C4-2B (cell line): ENCODE results near the gene NGDN.

ENCODE experiments used
- H3K27ac ChIP-seq: fragments of 450-650 bp; 2 replicates; pipeline ENCODE4 v1.5.1; 2017
- ZFX ChIP-seq: fragments of 450-650 bp; IDR thresholded peaks from 2 replicates; pipeline ENCODE4 v1.6.1; 2017
- TF ChIP-seq, protein P1 (sequence below): fragments of 450-650 bp; conservative IDR thresholded peaks from 2 replicates; pipeline ENCODE4 v1.5.1; 2017; ENCODE audit warnings: mild to moderate bottlenecking

NGDN gene

DNA sequence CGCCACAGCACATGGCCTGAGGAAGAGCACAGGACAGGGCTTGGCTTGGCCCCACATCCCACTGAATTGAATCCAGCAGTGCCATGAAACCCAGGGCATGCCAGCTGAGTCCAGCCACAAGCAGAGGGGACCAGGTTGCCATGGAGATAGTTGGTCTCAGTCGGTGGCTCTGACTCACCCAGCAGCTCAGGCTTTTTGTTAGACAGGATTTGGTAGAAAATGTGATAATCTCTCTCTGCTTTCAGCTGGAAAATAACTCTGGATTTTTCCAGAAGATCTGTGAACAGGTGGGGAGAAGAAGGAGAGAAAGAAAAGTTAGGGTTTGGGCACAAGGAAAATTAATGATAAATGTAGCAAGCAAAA is 38.8 kb upstream of the NGDN start:
- TF ChIP-seq, protein P1, sequence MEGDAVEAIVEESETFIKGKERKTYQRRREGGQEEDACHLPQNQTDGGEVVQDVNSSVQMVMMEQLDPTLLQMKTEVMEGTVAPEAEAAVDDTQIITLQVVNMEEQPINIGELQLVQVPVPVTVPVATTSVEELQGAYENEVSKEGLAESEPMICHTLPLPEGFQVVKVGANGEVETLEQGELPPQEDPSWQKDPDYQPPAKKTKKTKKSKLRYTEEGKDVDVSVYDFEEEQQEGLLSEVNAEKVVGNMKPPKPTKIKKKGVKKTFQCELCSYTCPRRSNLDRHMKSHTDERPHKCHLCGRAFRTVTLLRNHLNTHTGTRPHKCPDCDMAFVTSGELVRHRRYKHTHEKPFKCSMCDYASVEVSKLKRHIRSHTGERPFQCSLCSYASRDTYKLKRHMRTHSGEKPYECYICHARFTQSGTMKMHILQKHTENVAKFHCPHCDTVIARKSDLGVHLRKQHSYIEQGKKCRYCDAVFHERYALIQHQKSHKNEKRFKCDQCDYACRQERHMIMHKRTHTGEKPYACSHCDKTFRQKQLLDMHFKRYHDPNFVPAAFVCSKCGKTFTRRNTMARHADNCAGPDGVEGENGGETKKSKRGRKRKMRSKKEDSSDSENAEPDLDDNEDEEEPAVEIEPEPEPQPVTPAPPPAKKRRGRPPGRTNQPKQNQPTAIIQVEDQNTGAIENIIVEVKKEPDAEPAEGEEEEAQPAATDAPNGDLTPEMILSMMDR, result no peak
- TF ChIP-seq ZFX, result no peak
- no peak overlapping the region for H3K27ac ChIP-seq

DNA sequence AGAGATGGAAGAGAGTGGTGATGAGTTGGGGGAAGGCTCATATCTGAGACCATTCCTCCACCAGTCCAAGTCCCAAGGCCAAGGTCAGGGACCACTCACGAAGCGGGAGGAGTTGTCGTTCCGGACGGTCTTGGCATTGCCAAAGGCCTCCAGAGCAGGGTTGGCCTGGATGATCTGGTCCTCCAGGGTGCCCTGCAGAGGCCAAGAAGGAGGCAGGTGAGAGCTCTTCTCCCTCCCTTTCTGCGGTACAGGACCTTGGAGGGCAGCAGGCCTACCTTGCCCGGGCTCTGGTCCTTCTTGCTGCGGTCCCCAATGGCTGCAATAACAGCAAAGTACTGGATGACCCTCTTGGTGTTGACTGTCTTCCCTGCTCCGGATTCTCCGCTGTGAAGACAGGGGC is 38.0 kb upstream of the NGDN start:
- TF ChIP-seq, protein P1, result no peak
- no peak for TF ChIP-seq ZFX
- H3K27ac ChIP-seq, result no peak overlapping the region

DNA sequence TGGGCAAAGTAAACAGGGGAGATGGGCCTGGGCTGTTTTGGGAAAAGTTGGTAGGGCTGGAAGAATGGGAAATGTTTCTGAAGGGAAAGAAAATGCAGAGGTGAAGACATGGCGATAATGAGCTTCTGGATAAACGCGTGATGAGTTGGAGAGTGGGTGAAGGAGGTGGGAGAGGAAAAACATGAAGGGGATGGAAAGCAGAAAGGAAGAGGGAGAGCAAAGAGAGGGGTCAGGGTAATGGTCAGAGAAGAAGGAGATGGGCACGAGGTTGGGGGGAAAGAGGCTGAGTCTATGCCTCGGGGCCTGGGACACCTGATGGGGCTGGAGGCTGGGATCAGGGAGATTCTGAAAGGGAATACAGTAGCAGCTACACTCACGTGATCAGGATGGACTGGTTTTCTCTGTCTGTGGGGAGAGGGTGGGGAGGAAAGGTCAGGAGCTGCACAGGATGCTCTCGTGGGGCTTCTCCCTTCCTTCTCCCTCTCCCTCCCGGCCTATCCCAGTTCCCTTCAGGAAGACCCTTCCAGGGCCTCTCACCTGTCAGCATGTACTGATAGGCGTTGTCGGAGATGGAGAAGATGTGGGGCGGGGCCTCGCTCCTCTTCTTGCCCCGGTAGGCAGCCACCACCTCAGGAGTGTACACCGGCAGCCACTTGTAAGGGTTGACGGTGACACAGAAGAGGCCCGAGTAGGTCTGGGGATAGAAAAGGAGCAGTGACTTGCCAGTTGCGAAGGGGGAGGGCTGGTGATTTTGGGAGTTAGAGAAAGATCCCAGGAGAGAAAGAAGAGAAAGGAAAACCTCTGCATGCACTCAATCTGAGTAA is 37.2 kb upstream of the NGDN start:
- no peak for TF ChIP-seq ZFX
- TF ChIP-seq, protein P1, result no peak
- H3K27ac ChIP-seq, result no peak overlapping the region

DNA sequence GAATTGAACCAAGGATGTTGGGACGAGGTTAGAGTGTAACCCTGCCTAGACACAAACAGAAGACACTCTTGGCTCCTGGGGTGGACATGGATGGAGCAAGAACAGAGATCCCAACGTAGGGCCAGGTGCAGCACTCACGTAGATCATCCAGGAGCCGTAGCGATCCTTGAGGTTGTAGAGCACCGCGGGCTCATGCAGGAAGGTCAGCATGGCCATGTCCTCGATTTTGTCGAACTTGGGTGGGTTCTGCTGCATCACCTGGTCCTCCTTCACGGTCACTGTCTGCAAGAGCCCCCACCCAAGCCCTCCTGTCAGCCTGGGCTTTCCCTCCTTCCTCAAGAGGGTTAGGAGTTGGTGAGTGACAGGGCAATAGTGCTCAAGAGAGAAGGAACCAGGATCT is 36.6 kb upstream of the NGDN start:
- H3K27ac ChIP-seq, result no peak overlapping the region
- TF ChIP-seq ZFX, result no peak
- TF ChIP-seq, protein P1, result no peak

DNA sequence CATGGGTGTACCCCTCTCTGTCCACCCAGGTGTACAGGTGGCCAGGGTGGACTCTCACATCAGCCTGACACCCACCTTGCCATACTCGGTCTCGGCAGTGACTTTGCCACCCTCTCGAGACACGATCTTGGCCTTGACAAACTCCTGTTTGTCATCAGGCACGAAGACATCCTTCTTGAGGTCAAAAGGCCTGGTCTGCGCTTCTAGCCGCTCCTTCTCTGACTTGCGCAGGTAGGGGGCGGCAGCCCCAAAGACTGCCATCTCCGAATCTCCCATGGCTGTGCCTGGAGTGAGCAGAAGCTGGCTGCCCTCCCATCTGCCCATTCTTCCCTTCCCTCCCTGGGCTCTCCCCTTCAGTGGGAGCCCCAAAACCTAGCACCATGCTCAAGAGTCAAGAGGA is 36.0 kb upstream of the NGDN start:
- no peak overlapping the region for H3K27ac ChIP-seq
- TF ChIP-seq ZFX, result no peak
- TF ChIP-seq, protein P1, result no peak

DNA sequence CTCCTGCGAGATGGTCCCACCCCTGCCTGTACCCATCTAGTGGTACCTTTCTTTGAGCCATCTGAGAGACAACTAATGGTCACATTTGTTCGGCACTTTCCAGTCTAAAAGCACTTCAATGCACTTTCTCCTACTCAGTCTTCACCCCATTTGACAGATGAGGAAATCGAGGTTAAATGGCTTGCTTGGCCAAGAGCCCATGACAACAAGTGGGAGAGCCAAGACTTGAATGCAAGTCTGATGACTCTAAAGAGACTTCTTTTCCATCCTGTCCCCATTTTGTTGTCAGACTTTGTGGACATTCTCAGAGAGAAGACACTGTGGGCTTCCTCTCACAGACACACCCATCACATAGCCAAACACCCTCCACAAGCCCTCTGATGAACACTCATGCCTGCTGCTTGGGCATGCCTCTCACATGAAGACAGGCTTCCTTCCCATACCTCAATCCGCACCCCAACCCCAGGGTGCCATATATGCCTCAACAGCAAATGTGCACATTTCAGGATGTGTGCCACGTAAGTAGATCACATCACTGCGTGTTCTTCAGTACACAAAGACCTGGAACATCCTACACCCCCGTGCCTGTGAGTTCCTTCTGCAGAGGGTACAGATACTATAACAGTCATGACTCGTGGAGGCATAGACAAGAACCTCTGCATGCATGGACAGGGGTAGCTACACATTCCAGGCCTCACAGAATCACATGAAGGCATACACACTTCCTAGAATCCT is 34.8 kb upstream of the NGDN start:
- no peak overlapping the region for H3K27ac ChIP-seq
- no peak for TF ChIP-seq ZFX
- TF ChIP-seq, protein P1, result no peak
